ENCODE measurements around the gene ELFN2.

ELFN2 gene

DNA sequence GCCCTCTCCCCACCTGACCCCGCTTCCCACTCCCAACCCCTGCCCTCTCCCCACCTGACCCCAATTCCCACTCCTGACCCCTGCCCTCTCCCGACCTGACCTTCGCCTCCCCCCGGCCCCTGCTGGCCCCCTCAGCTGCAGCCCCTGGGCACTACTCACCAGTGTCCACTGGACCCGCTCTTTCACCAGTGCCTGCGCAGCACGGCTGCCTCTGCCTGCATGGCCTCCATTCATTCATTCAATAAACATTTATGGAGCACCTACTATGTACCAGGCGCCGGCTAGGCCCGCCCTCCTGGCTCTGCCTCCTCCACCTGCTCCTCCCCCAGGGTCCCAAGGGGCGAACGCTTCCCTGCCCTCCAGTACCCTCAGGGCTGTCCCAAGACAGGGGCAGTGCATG is 42.6 kb downstream of the ELFN2 start:
- no peak for DNase-seq (ENCODE audit: low spot score)

DNA sequence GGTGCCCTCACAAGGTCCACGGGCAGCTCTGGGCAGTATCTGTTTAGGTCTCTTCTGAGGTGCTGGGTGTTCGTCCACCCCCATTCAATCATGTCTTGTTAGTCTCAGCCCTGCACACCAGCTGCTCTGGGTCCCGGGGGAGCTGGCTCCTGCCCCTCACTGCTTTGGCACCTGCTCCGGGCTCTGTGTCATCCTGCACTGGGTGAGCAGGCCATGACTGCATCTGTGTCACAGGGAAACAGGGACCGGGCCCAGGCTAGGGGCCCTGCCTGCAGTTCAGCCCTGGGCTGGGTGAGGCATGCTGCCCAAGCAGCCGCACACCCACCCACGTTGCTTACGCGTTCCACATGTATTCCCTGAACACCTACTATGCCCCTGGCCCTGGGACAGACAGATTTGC is 43.9 kb downstream of the ELFN2 start:
- DNase-seq (ENCODE audit: low spot score) = peak; percentile 60

DNA sequence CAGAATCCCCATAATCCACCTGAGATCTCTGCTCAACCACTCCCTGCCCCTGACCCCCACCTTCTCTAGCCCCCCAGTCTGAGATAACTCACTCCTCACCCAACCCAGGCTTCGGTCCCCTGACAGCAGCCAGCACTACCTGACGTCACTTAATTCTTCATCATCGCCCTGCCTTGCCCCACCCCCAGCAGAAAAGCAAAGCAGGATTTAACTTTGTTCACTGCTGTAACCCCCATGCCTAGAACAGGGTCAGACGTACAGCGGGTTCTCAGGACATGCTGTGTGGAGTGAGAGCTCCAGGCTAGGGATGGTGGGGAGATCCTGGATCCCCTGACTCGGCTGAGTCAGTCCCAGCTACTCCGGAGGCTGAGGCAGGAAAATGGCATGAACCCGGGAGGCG is 45.8 kb downstream of the ELFN2 start:
- DNase-seq (ENCODE audit: low spot score) = no peak

DNA sequence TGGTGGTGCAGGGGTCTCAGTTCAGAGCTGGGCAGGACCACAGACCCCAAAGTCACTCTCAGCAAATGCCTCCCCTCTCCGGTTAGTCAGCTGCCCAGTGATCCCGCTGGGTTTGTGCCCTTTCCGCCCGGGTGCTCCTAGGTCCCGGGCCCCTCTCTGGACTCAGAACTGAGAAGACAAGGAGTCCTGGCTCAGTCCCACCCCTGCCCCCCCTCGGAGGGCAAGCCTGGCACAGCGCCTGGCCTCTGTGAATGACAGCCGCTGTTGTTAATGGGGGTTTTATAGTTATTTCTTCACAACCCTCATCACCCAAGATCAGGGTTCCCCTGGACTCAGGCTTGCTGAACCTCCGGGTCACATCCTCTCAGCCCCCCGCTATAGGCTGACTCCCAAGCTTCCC is 47.6 kb downstream of the ELFN2 start:
- DNase-seq (ENCODE audit: low spot score) = no peak

DNA sequence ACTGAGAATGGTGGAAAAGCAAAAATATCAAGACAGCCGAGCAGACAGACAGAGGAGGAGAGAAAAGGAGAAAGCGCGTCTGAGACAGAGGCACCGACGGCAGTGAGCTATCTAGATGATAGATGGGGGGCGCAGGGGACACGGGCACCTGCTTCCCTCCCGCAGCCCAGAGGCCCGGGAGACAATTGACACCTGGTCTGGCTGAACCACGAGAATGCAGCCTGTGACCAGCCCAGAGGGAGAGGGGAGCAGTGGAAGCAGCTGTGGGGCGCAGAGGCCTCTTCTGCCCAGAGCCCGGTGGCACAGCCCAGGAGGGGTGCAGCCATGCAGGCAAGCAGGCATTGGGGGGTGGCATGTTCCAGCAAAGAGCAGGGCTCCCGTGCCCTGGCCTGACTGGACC is 48.2 kb downstream of the ELFN2 start:
- no peak for DNase-seq (ENCODE audit: low spot score)

DNA sequence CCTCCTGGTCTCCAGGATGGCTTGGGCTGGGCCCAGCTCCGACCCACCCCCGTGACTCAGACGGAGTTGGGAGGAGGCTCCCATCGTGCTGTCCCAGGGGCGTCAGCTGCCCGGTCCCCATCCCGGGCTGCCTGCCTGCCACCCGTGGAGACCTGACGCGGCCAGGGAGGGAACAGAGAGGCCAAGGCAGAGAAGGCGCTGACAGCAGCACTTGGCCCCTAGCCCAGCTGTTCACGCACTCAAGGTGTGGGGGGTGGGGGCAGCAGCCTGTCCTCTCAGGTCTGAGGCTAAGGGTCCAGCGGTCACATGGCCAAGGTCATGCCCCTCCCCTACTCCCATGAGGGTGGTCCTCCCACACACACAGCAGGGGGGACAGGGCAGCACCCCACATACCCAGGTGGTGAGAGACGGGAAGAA is 48.6 kb downstream of the ELFN2 start:
- DNase-seq (ENCODE audit: low spot score) = no peak

DNA sequence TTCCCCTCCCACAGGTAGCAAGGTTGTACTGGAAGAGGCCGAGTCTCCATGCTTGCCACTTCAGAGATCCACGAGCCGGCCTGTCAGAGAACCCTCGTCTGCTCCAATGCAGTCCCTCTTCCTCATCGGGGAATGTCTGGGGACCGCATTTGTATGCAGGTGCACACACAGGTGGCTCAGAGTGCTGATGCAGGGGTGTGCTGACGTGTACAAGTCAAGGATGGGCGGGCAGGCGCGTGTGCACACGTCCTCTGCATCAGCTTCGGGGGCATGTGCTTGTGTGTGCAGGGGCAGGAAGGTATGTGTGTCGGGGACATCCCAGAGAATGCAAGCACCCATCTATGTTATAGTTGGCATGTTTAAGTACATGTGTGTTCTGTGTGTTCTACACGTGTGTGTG is 49.4 kb downstream of the ELFN2 start:
- DNase-seq (ENCODE audit: low spot score) = peak; percentile 70

DNA sequence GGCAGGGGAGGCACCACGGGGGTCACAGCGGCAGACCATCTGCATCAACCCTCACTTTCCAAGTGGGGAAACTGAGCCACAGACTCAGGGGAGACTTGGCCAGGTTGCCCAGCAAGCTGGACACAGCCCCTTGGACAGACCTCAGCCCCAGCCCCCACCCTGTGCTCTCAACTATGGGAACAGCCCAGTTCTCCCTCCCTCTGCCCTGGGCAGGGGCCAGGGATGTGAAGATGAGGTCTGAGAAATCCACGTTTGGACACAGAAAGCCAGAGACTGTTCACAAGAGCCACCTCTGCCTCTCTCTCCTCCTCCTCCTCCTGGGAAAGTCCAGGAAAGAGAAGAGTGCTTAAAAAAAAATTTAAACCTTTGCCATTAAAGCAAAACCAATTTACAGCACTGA is 50.1 kb downstream of the ELFN2 start:
- no peak for DNase-seq (ENCODE audit: low spot score)

DNA sequence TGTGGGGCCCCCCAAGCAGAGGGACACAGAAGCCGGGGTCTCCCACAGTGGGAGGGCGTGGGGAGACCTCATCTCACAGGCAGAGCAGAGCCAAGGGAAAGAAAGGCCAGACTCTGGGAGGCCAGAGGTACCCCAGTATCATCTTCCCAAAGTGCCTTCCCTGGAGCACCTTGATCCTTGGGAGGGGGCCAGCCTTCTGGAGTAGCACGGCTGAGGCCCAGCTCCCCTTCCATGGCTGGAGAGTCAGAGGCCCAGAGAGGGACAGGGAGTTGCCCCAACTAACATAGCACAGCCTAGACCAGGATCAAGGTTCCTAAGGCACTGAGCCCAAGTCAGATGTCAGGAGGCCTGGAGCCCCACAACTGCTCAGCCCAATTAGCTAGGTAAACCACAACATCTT is 50.6 kb downstream of the ELFN2 start:
- DNase-seq (ENCODE audit: low spot score) = no peak

DNA sequence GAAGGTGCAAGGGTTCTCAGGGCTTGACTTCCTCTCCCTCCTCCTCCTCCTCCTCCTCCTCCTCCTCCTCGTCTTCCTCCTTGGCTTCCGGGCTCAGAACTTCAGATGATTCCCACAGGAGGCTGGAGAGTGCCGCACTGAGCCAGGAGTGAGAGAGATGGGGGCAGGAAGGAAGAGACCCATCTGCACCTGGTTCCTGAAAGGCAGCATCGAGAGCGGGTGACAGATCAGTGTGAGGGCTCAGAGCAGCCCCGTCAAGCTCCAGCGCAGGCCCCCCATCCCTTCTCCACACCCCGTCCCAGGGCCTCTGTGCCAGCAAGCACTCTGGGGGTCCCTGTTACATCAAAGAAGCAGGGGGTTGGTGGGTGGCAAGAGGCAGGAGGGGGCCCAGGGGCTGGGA is 51.5 kb downstream of the ELFN2 start:
- DNase-seq (ENCODE audit: low spot score) = no peak

DNA sequence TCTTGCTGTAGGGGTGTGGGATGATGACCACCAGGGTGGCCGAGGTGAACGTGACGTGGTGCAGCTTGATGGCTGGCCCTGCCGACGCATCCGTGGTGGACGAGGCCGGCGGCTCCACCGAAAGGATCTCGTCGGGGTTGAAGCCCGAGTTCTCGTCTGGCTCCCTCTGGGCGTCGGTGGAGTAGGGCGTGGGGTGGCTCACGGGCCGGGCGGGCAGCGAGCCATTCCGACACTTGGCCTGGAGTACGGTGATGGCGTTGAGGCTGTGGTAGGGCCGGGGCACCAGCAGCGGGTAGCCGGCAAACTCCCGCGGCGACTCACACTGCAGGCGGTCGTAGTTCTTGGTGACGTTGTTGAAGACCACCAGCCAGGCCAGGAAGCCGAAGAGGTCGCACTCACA is 52.7 kb downstream of the ELFN2 start:
- no peak for DNase-seq (ENCODE audit: low spot score)

DNA sequence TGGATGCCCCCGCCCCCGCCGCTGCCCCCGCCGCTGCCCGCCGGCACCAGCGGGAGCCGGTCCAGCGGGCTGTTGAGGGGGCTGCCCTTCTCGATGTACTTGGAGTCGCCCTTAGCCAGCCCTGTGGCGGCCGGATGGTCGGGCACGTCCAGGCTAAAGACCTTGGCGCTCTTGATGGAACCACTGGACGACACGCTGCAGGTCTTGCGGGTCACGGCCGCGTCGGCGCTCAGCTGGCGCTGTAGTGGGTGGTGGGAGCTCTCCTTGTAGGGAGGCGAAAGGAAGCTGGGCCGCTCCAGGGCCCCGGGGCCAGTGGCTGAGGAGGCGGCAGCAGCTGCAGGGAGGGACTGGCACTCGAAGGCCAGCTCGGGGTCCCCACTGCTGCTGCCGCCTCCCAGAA is 53.8 kb downstream of the ELFN2 start:
- no peak for DNase-seq (ENCODE audit: low spot score)

DNA sequence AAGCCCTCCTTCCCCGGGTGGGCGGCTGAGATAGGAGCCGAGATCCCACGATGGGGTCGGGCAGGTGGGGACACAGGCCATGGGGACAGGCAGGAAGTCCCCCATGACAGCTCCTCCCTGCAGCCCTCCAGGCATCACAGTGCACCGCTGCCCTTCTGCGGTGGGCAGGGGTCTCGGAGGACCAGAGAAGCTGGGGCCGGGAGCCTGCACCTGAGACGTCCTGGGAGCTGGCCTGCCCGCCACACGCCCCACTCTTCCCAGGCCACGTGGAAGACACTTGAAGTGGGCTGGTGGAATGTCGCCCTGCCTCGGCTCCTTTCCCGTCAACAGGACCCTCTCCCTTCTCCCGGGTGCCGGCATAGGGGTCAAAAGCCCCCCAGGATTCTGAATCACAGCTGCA is 55.4 kb downstream of the ELFN2 start:
- no peak for DNase-seq (ENCODE audit: low spot score)

DNA sequence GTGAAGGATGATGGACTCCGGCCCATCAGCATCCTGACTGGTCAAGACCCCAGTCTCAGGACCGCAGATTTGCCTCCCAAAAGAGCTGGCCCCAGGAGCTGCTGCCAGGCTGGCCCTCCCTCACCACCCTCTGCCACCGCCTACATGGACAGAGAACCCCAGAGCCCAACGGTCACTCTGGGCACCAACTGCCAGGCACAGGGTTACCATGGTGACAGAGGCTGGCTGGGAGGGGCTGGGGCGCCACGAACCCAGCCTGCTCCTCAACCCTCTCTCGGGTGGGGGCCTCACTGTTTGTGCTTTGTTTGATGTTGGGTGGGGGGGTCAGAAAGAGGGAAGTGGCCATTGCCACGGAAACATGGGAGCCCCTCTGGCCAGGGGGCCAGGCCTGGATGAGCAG is 55.8 kb downstream of the ELFN2 start:
- no peak for DNase-seq (ENCODE audit: low spot score)

DNA sequence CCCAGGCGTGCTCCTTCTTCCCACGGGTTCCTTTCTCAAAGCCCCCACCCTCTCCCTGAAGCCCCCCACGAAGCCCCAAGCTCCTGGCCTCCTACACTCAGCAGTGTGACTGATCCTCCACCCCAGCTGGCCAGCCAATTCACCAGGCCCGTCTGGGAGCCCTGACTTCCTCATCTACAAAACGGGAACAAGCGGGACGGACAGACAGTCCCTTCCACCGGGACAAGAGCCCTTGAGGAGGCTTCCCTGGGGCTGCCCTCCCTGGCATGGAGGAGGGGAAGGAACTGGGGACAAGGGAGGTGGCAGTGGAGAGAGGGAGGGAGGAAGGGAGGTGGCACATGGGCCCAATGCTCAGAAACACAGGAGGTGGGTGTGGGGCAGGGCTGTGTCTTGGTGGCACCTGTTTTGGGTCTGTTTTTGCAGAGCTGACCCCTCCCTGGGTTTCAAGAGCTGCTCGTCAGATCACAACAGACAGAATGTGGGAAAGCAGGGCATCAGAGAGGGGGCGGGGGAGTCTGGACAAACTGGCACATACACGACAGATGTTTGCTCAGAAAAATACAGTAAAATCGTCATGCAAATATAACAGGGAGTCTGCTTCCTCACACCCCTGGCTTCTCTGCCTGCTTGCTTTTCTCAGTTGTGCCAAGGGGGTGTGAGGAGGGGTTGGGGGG is 56.8 kb downstream of the ELFN2 start:
- DNase-seq (ENCODE audit: low spot score) = peak; percentile 77

DNA sequence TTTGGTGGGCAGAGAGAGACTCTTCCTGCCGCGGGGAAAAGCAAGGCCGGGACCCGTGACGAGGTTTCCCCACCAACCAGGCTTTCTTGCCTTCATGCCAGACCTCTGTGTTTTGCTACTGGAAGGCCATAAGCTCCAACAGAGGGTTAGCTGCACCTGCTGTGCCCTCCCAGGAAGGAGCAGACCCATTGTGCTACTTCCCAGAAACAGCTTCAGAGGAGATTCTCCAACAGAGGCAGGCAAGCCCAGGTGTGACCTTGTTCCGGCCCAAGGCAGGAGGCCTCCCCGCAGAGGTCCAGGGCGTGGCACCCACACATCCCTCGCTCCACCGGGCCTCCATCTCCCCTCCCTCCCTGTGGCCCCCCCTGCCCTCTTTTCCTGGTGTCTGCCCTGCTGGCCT is 57.8 kb downstream of the ELFN2 start:
- DNase-seq (ENCODE audit: low spot score) = no peak

DNA sequence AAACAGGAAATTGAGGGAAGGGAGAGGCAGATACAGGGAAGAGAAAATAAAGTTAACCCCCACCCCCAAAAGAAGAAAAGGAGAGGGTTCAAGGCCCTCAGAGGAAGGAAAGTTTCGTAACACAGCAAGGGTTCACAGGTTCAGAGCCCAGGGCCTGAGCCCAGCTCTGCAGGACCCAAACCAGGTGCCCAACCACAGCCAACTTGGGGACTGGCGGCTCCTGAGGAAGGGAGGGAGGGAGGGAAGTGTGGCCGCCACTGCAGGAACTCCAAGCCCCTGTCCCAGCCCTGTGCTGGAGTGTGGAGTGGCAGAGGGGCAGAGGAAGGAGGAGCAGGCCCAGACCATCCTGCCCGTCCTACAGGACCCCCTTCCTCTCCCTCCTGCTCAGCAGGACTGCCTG is 59.2 kb downstream of the ELFN2 start:
- DNase-seq (ENCODE audit: low spot score) = no peak

DNA sequence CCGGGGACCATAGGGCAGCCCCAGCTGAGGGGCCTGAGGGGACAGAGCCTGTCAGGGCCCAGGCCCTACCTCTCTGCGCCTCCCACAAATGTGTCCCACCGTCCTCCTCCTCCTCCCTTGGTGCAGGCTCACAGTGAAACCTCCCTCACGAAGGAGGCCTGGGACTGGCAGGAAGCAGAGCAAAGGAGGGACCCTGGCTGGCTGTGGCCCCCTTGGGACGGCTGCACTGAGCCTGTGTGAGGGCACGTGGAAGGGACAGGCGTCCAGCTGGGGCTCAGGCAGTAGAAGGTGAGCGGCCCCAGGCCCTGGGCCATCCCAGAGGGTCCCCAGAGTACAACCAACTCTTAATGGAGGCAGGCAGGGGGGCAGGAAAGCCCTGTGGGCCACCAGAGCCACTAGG is 60.7 kb downstream of the ELFN2 start:
- no peak for DNase-seq (ENCODE audit: low spot score)

DNA sequence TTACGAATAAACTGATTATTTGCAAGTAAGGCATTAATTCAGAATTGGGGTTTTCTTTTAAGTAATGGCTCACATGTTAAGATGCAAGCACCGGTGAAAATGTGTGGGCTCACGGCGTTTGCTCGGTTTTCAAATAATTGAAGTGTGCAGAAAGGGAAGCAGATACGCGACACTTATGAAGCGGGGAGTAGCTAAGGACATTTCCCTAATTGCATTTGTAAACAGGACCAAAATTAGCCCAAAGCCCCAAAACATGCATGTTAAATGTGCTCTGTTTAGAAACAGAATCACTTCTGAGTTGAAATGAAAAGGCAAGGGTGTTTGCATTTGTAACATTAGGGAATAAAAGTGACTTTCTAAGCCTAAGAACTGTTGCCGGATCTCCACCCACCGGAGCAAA is 61.3 kb downstream of the ELFN2 start:
- DNase-seq (ENCODE audit: low spot score) = peak; percentile 62

DNA sequence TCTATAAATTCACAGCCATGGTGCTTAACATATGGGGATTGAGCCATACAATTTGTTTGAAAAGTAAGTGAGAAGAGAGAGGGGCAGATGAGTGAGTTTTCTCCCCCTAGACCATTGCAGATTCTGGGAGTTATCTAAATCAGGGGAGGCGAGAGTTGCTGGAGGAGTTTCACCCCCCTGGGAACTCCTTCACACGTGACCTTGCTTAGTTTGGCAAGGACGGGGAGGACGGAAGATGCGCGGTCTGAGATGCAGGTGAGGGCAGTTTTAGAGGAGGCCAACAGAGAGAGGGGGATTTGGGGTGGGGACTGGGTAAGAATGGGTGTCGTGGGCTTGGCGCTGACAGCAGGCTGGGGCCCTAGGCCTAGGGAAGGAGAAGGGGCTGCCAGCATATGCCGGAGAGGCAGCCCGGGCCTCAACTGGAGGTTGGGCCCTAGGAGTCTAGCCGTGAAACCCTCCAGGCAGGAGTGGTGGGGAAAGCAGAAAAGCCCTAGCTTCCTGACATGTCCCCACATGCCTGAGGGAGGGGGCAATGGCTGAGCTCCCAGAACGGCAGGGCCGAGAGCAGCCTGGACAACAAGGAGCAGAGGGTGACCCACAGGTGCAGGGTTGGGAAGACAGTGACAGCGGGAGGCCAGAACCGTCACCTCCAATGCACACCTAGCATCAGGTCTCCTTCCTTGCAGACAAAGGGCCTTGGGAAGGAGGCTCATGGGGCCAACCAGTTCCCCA is 63.9 kb downstream of the ELFN2 start:
- no peak for DNase-seq (ENCODE audit: low spot score)

DNA sequence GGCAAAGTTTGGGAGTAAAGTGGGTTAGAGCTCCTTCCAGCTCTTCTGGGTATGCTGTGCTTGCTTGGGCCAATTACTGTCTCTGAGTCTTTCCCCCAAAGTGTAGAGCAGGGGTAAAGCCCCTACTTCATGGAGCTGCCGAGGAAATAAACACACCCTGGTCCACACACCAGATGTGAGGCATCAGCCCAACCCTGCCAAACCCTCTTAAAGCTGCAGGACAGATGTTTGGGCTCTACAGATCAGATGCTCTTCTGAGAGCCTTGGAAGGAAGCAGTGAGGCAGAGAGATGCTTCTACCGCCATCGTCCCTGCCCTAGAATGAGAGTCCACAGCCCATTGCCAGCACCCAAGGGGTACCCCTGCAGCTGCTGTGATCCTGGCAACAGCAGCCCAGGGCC is 64.7 kb downstream of the ELFN2 start:
- no peak for DNase-seq (ENCODE audit: low spot score)

DNA sequence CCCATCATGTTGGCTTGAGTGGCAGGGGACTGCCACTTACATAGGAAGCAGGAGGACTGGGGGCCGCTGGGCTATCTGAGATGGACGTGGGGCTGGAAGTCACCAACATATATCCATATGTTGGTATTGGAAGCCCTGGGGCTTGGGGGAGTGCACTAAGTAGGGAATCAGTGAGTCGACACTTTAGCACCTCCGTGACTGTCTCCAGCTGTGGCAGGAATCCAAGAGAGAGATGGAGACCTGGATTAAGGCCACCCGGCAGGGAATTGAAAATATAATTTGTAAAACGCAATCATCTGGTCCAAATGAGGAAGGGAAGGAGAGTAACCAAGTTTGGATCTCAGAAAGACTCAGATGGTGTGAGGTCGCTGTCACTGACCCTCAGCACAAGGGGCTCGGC is 68.4 kb downstream of the ELFN2 start:
- DNase-seq (ENCODE audit: low spot score) = no peak

DNA sequence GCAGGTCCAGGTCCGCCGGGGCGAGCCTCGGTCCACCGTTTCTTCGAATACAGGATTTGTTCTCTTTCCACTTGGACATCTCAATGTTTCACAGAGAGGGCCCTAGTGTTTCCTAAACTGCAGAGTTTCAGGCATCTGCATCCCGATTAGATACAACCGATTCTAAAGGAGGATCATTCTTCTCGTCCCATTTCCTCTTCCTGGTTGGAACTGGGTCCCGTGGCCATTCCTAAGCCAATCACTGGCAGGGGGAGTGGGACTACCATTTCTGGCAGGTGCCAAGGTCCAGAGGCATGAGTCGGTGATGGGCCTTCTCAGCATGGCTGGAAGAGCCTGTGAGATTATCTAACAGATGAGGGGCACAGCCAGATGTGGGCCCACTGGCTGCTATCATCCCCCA is 68.9 kb downstream of the ELFN2 start:
- DNase-seq (ENCODE audit: low spot score) = no peak

DNA sequence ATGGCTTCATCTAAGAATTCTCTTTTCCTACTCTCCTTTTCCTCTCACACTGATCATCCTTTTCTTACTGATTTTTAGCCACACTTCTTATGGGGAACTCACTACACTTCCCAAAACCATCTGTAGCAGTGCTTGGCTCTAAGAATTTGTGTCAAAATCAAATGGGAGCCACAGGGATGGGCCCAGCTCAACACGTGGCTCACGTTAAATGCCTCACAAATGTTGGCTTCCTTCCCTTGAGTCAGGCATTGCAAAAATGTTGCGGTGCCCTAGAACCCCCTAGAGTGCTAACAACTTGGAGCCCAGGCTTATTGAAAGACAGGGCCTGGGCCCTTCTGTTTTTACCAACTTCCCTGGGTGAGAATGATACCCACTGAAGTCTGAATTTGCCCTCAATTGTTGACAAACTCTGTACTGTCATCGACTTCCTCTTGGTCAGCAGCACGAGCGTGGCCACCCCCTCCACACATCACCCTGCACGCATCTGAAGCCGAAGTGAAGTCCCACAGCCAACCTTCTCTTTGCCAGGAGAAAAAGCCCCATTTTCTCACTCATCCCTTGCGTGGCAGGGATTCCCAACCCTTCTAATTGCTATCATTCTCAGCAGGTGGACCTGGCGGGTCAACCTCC is 69.7 kb downstream of the ELFN2 start:
- no peak for DNase-seq (ENCODE audit: low spot score)

All from germinal center (tissue), 1 donor.